Keratinocyte (primary cell): Measurements from ENCODE around the gene GPC3. TPM values are rescaled to one million over a fixed set of nuclear protein-coding genes. Genes with fewer than 3 reads are reported as not detected.
A peak's percentile ranks its signal among the peaks of the same experiment; 100 is the strongest.

Experiments used
- DNase-seq: peaks from one replicate; pipeline ENCODE4 v3.0.0-alpha.2; 2011; ENCODE audit warnings: low read depth, missing footprints, low spot score
- FAIRE-seq: peaks from 2 replicates; lab custom pipeline; 2011; peaks lifted over from hg19 to GRCh38; lab: Jason Lieb, UNC
- H2AFZ ChIP-seq: 2 replicates; pipeline ENCODE4 v1.6.0; 2012; ENCODE audit warnings: low read length, control low read depth, inconsistent platforms; ENCODE audit not compliant: control insufficient read depth
- H3K27ac ChIP-seq: 2 replicates; pipeline ENCODE4 v1.5.1; 2011; ENCODE audit warnings: low read length; ENCODE audit not compliant: control insufficient read depth, insufficient read depth
- H3K27me3 ChIP-seq: 3 replicates; pipeline ENCODE4 v1.6.0; 2011; ENCODE audit warnings: low read length; ENCODE audit not compliant: control insufficient read depth, insufficient read depth; ENCODE audit errors: extremely low read depth
- H3K36me3 ChIP-seq, 2 experiments: 2 replicates in 1 of 2; 3 replicates in 1 of 2; pipeline ENCODE4 v1.5.1; 2011; ENCODE audit warnings: low read length in 2 of 2, mild to moderate bottlenecking in 1 of 2; ENCODE audit not compliant: control insufficient read depth in 2 of 2, insufficient read depth in 2 of 2; ENCODE audit errors: extremely low read depth in 1 of 2
- H3K4me1 ChIP-seq: 3 replicates; pipeline ENCODE4 v1.5.1; 2011; ENCODE audit warnings: low read length; ENCODE audit not compliant: control insufficient read depth, insufficient read depth; ENCODE audit errors: extremely low read depth
- H3K4me2 ChIP-seq: 3 replicates; pipeline ENCODE4 v1.6.0; 2011; ENCODE audit warnings: low read depth, low read length; ENCODE audit not compliant: control insufficient read depth, insufficient read depth; ENCODE audit errors: extremely low read depth
- H3K4me3 ChIP-seq, 3 experiments: fragments of 200-600 bp in 1 of 3; sonication (generic) in 1 of 3; 2 replicates in 2 of 3; 3 replicates in 1 of 3; pipeline ENCODE4 v1.5.1; 2011 to 2016; ENCODE audit warnings: low read length in 3 of 3, mild to moderate bottlenecking in 3 of 3, control low read depth in 2 of 3, inconsistent platforms in 1 of 3, low read depth in 1 of 3, mixed read lengths in 1 of 3, mixed run types in 1 of 3, moderate library complexity in 1 of 3; ENCODE audit not compliant: control insufficient read depth in 2 of 3, insufficient read depth in 2 of 3; ENCODE audit errors: extremely low read depth in 1 of 3
- H3K79me2 ChIP-seq: 2 replicates; pipeline ENCODE4 v1.6.0; 2012; ENCODE audit warnings: low read length; ENCODE audit not compliant: control insufficient read depth, insufficient read depth
- H3K9ac ChIP-seq: 3 replicates; pipeline ENCODE4 v1.6.0; 2011; ENCODE audit warnings: low read length; ENCODE audit not compliant: control insufficient read depth, insufficient read depth; ENCODE audit errors: extremely low read depth
- H3K9me1 ChIP-seq: 3 replicates; pipeline ENCODE4 v1.6.0; 2011; ENCODE audit warnings: low read length; ENCODE audit not compliant: control insufficient read depth, insufficient read depth; ENCODE audit errors: extremely low read depth
- H3K9me3 ChIP-seq: 2 replicates; pipeline ENCODE4 v1.5.1; 2012; ENCODE audit warnings: low read depth, low read length; ENCODE audit not compliant: control insufficient read depth
- H4K20me1 ChIP-seq: 3 replicates; pipeline ENCODE4 v1.6.0; 2011; ENCODE audit warnings: low read length; ENCODE audit not compliant: control insufficient read depth, insufficient read depth; ENCODE audit errors: extremely low read depth
- CTCF ChIP-seq, 3 experiments: IDR thresholded peaks in 1 of 3; conservative IDR thresholded peaks in 1 of 3; optimal IDR thresholded peaks in 1 of 3; 2 replicates in 2 of 3; 3 replicates in 1 of 3; pipeline versions ENCODE3 to v1.5.1; 2011; ENCODE audit warnings: low read length in 3 of 3, mild to moderate bottlenecking in 3 of 3, moderate library complexity in 2 of 3, control low read depth in 1 of 3, inconsistent platforms in 1 of 3; ENCODE audit not compliant: insufficient read depth in 2 of 3; ENCODE audit errors: extremely low read depth in 1 of 3
- EZH2 ChIP-seq: IDR thresholded peaks from one replicate; pipeline ENCODE4 v1.6.1; 2012; ENCODE audit warnings: inconsistent platforms, mild to moderate bottlenecking, low read length, moderate library complexity
- dilution Hi-C: fragments of 300-500 bp; cut with MboI; formaldehyde crosslinking; loops from one replicate; pipeline ENCODE4 v1.7.0; 2020; ENCODE audit warnings: low sequenced_read_pairs; ENCODE audit not compliant: extremely low pct_ligation_motif_present
- polyA plus RNA-seq, 5 experiments: library from polyadenylated mRNA; depleted of rRNA in 3 of 5; stranded (reverse) in 3 of 5; stranded (forward) in 1 of 5; unstranded in 1 of 5; fragments of >200 nt; gene quantifications; 1 replicate in 1 of 5; 2 replicates in 3 of 5; 3 replicates in 1 of 5; pipeline versions ENCODE4 v1.2.1 to v1.2.3, GENCODE V29; 2011 to 2012; ENCODE audit warnings: missing spikeins in 2 of 5, low read depth in 1 of 5, low replicate concordance in 1 of 5

Gene GPC3
- polyA plus RNA-seq, 1 donor (not counting 4 experiments of a cell fraction or from before 2014, with no cell fraction given), result 0.03 TPM

DNA sequence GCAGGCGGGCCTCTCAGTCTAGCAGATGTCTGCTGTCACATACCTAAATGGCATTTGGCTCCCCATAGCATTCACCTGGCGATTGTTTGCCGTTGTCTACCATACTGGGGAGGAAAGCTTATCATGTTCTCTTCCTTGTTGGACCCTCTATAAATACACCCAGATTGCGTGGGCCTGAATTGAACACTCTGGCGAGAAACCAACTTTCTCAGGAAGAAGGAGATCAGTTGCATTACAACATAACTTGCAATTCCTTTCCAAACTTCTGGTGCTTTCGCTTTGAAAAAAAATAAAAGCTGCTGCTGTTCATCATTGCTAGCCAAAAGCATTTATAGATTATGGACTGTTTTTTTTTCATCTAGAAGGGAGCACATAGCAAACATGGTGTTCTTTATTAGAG lies 340.1 kb downstream of the GPC3 start:
- dilution Hi-C loops, result no loop called here
- Histone ChIP-seq H3K9ac (no peak overlapping the region), H3K4me2 (no peak overlapping the region), H3K36me3 (no peaks in the 10 kb centered on the region), H3K27me3 (no peaks in the 10 kb centered on the region), H3K4me3 (no peak overlapping the region), H2AFZ (no peak overlapping the region), H3K9me3 (no peaks in the 10 kb centered on the region), H3K27ac (no peak overlapping the region), H3K9me1 (no peaks in the 10 kb centered on the region), H3K4me1 (peaks cover 11% of the 10 kb centered on the region), H4K20me1 (no peaks in the 10 kb centered on the region), H3K79me2 (no peaks in the 10 kb centered on the region)
- TF ChIP-seq EZH2 (no peak), CTCF (optimal IDR thresholded peaks at IDR 0.05 in 1 of 3, IDR thresholded peaks at IDR 0.05 in 1 of 3, conservative IDR thresholded peaks at IDR 0.05 in 1 of 3; ENCODE audit: extremely low read depth in 1 of 3, insufficient read depth in 2 of 3, low read length in 3 of 3) (no peak)
- no peak for FAIRE-seq
- DNase-seq, result no peak

DNA sequence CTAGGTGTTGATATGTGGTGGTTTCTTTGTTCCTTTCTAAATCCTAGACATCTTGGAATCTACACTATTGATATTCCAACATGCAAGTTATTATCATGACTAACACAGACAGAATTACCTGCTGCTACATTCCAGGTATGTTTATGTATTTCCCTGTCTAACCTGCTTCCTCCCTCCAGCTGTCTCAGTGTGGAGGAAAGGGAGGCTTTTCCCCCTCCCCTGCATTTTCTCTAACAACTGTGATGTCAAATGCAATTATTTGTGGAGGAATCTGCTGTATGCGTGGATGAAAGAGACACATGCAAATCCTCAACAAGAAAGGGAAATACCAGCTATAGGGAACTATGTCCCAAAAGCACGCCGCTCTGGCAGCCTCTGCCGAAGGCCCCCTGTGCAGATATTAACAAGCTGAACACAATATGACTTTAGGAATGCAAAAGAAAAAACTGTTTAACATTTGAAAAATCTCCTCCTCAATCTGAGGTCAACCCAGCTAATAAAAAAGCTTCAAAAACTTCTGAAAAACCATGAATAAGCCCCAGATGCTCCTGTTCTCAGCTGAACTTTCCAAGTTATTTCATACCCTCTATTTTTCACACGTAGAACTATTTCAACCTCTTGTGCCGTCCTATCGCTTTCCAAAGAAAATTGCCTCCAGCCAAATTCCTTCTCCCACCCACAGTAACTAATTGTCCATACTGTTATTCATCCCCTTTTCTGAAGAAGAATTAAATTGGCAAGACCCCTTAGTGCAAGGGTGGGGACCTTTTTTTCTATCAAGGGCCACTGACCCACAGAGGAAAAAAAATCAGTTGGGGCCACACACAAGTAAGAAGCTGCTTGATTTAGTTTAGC lies 345.0 kb downstream of the GPC3 start:
- FAIRE-seq (peak; percentile 26), DNase-seq (no peak)
- Histone ChIP-seq H3K9me3 (no peaks in the 10 kb centered on the region), H3K27me3 (no peaks in the 10 kb centered on the region), H3K9me1 (no peaks in the 10 kb centered on the region), H3K27ac (no peak overlapping the region), H3K4me1 (peaks cover 7% of the 10 kb centered on the region), H3K9ac (no peak overlapping the region), H2AFZ (no peak overlapping the region), H3K79me2 (no peaks in the 10 kb centered on the region), H3K4me2 (peak overlapping the region; percentile 10), H3K36me3 (no peaks in the 10 kb centered on the region), H4K20me1 (no peaks in the 10 kb centered on the region), H3K4me3 (no peak overlapping the region)
- TF ChIP-seq EZH2, result no peak
- TF ChIP-seq CTCF (optimal IDR thresholded peaks at IDR 0.05 in 1 of 3, IDR thresholded peaks at IDR 0.05 in 1 of 3, conservative IDR thresholded peaks at IDR 0.05 in 1 of 3; ENCODE audit: extremely low read depth in 1 of 3, insufficient read depth in 2 of 3, low read length in 3 of 3), result no peak
- dilution Hi-C loops, result no loop called here
